UCSD-AML1 (cell line): Measurements from ENCODE around the gene VPS8.

Source experiments
- DNase-seq: peaks from one replicate; lab custom pipeline; 2025; ENCODE audit not compliant: unreplicated experiment; lab: John Stamatoyannopoulos, UW

The VPS8 gene, protein sequence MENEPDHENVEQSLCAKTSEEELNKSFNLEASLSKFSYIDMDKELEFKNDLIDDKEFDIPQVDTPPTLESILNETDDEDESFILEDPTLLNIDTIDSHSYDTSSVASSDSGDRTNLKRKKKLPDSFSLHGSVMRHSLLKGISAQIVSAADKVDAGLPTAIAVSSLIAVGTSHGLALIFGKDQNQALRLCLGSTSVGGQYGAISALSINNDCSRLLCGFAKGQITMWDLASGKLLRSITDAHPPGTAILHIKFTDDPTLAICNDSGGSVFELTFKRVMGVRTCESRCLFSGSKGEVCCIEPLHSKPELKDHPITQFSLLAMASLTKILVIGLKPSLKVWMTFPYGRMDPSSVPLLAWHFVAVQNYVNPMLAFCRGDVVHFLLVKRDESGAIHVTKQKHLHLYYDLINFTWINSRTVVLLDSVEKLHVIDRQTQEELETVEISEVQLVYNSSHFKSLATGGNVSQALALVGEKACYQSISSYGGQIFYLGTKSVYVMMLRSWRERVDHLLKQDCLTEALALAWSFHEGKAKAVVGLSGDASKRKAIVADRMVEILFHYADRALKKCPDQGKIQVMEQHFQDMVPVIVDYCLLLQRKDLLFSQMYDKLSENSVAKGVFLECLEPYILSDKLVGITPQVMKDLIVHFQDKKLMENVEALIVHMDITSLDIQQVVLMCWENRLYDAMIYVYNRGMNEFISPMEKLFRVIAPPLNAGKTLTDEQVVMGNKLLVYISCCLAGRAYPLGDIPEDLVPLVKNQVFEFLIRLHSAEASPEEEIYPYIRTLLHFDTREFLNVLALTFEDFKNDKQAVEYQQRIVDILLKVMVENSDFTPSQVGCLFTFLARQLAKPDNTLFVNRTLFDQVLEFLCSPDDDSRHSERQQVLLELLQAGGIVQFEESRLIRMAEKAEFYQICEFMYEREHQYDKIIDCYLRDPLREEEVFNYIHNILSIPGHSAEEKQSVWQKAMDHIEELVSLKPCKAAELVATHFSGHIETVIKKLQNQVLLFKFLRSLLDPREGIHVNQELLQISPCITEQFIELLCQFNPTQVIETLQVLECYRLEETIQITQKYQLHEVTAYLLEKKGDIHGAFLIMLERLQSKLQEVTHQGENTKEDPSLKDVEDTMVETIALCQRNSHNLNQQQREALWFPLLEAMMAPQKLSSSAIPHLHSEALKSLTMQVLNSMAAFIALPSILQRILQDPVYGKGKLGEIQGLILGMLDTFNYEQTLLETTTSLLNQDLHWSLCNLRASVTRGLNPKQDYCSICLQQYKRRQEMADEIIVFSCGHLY (N-terminal part only)

DNA sequence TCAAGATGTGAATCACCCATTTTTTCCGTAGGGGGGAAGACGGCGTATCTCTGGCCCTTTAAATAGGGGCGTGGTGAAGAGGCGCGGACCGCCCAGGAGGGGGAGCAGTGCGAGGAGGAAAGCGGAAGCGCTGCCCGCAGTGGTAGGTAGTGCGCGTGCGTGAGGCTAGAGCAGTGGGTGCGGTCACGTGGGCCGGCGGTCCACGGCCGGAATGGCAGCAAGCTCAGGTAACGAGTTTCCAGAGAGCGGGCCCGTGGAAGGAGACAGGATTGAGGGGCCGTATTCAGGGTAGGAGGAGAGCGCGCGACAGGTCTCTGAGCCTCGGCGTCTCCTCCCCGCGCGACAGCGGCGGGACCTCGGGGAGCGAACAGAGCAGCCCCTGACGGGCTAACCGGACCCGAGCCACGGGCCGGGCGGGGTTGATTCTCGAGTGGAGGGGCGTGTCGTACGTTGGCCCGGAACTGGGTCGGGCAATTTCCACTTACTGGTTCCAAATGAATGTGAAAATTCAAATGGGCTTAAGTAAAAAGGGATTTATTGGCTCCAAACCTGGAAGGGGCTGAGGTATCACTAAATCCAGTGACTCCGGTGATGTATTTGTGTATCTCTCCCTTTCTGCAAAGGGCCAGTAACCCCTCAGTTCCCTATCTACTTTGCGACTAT, at the start of gene VPS8:
Gene VPS8, plus strand, starts transcription at position 168 of the 663 bp plus-strand sequence. CDS start 12,467 bp downstream, outside the sequence.
- DNase-seq = peak; percentile 96

DNA sequence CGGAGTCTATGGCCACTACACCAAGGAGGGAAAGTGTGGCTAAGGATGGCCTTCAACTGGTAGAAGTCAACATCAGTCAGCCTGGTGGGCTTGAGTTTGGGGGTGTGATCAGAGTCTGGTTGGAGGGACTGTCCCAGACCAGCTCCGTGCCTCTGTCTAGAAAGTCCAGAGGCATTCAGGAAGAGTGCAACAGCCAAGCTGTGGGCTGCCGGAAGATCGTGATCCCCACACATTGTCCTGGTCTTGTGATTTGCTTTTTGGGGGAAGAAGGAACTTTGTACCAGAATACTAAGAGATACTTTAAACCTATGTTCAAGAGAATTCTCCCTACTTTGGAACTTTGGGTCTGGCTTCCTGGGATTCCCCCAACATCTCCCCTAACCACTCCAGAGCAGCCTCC, 47.8 kb upstream of the VPS8 start:
- no peak for DNase-seq

DNA sequence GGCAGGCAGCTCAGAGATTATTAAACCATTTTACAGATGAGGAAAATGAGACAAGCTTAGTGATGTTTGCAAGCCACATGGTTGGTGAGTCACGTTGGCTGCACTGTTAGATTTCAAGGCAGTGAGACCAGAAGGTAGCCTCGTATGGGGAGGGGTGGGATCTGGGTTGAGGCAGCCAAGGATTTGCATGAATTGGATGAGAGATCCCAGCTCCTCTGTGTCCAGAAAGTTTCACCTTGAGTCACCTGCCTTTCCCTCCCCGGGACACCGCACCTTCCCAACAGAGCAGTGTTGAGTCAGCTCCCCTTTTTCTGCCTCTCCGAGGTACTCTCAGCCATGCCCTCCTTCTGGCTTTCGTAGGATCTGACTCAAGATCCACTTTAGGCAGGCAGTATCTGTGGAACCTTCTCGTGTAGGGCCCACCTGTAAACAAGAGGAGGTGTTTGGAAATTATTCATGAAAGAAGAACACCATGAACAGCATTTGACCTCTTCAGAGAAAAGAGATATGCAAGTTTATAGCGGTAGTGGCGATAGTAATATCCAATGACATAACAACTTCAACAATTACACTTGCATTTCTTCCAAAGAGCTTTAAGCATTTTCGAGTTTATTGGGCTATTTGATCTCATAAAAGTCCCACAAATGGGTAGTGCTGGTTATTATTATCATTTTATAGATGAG, 46.8 kb upstream of the VPS8 start:
- no peak for DNase-seq

DNA sequence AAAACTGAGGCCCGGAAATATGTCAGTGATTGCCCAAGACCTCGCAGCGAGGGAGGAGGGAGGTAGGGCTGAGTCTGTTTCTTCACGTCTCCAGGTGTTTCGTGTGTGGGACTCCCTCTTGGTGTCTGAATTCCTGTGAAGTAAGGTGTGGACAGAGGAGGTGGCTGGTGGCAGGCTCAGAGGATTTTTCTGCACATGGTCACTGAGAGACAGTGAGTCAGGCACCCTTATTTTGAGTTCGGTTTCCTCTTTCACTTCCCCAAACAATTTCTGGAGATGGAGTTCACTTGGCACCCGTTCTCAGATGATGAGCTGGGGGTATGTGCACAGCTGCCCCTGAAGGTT, 46.3 kb upstream of the VPS8 start:
- DNase-seq = no peak

DNA sequence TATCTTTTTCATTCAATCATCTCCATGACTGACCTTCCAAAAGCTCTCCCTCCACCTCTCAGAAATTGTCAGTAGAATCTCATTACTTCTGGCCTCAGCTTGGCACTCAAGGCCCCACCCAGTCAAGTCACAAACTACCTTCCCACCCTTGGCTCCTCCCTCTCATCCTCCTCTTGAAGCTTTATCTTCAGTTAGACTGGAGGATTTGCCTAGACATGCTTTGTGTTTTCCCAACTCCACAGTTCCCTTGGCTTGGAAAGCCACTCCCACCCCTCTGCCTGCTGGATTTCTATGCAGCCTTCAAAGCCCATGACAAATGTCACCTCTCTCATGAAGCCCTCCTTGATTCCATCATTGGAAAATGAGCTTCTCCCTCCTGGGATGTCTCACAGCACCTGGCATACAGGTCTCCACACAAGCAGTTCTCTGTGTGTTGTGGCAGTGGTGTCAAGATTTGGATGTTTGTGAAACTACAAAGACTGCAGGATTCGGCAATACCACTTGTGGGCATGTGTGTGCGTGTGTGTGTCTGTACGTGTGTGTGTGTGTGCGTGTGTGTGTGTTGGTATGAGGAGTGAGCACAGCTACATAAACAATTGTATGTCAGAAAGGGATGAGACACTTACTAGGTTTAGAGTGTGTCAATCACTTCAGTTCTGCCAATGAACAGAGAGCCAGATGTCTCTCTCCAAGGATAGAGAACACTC, 45.3 kb upstream of the VPS8 start:
- DNase-seq = no peak

DNA sequence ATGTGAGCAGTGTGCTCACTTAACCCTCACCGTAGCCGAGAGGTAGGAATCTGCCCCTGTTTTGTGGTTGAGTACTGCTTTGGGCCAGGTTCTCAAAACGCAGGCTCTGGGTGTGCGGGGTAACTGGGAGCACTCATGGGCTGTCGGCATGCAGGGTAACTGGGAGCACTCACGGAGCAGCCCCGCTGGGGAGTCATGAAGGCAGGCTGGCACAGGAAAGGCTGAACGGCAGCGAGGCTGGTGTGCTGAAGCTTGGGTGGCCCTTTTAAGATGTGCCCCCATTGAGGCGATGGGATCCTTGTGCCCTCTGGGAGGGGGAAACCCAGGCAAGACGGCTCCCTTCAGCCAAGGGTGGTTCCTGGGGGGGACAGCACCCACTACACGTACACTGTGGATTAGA, 44.6 kb upstream of the VPS8 start:
- no peak for DNase-seq

DNA sequence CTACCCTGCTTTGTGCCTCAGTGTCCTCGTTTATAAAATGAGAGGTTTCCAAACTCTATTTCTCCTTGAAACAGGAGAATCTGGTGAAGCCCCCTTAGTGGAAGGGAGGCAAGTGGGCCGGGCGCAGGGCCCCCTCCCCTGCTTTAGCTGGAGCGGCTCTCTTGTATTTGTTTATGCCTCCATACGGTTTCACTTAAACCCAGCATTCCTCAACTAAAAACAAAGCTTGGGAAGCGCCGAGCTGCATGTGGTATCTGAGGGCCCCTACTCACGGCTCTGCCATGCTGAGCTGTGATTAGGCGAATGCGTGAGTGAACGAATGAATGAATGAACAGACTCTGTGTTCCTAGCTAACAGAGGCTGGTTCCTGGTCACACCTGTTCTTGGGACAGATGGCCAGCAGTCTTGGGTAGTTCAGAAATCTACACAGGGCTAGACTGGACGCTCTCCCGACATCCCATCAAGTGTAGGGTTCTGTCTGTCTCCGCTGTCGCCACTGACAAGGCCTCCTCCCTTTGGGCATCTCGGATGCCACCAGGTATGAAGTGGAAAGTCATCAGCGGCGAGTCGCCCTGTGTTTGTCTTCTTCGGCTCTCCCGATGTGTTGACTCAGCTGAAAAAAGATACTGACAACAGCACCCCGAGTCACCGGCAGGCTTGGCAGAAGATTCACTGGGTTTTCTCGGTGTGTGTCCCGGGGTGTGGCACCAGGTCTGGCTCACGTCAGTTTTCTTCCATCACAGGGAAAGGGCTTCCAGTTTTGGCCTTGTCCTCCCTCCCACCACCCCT, 42.4 kb upstream of the VPS8 start:
- no peak for DNase-seq

DNA sequence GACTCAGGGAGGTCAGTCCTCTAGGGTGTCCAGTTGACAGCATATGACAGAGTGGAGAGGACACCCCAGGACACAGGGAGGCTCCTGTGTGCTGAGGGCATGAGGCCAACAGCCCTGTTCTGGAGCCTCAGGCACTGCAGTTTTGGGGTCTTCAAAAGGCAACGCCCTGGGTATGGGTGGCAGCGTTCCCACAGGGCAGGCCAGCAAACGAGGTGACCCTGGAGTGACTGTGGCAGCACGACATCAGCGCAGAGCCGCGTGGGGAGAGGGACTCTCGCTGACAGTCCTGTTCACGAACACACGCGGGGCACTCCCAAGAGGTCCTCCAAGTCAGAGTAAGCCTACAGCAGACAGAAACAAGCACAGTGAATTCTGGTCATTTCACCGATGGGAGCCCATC, 41.4 kb upstream of the VPS8 start:
- no peak for DNase-seq

DNA sequence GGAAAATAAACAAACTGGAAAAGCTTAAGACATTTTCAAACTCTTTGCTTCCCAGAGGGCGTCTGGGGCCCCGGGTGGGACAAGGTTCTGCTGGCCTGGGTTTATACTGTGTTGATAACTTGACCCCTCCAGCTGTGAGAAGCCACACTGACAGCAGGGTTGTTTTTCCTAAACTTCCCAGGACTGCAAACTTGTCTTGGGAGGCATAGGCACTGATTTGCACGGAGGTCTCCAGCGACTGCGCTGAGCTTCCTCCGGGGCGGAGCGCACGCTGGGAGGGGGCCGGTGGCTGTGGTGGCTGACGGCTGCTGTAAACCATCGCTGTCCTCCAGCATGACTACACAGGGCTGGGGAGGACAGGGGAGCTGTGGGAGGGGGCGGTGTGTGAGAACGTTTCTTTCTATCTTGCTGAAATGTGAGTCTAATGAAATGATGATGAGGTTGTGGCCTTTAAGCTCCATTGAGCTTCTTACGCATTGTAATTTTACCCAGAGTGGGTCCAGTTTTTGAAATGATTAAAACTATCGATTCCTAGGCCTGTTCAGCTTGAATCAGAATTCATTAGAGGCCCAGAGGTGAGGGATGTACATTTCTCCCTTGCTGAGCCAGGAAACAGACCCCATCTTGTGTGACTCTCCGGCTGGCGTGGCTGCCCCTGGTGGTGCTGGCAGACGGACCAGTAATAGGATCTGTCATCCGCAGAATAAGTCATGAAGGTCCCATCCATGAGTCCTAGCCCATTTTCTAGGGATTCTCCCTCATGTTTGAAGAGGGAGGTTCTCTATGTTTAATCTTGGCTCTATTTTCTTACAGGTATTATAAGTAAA, 40.5 kb upstream of the VPS8 start:
- DNase-seq = no peak

DNA sequence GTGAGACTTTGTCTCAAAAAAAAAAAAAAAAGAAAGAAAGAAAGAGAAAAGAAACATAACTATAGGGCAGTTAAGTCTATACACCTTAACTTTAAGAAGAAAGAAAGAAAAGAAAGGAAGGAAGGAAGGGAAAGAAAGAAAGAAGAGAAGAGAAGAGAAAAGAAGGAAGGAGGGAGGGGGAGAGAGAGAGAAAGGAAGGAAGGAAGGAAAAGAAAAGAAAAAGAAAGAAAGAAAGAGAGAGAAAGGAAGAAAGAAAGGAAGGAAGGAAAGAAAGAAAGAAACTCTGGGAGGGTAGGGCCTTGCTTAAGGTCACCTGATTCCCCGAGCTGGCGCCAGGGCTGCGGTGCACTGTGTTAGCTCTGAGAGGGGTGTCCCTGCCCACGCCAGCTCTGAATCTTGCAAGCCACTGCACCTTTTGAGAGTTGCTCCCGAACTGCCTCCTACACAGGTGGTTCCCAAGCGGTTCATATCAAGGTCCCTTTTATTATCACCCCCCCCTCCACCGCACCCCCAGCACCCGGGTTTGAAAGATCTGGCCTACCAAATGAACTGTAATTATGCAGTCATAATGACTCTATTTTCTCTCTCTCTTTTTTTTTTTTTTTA, 39.2 kb upstream of the VPS8 start:
- DNase-seq = no peak

DNA sequence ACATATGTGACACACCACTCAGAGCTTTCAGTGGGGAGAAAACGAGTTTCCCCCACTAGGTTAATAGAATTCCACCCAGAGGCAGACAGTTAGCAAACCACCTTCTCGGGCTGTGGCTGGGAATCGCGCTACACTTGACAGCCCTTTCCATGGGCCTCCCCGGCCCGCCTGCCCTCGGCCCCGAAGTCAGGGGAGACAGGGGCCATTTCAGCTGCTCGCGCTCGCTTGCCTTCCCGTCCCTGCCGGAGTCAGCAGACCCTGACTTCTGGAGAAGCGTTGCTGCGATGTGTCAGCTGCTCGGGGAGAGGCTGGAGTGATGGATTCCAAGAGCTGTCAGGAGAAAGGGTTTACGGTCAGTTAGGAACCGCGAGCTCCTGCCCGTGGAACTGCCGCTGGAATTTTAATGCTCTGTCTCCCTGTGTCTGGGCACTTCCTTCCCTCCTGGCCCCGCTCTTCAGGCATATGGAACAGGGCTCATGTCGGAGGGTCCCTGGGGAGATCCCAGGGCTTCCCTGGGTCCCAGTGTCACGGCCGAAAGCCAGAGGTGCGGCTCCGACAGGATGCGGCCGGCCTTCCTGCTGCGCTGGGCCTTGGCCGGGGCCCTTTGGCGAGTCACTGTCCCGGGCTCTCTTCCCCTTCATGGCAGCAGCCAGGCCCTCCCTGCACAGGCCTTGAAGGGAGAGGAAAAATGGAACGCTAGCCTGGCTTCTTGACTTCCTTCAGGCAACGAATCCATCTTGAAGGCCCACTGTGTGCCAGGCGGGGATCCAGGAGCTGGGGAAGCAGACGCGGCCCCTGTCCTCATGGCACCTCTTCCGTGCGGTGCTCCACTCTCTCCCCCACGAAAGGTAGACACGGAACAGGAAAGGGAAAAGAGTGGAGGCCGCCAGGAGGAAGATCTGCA, 38.4 kb upstream of the VPS8 start:
- no peak for DNase-seq

DNA sequence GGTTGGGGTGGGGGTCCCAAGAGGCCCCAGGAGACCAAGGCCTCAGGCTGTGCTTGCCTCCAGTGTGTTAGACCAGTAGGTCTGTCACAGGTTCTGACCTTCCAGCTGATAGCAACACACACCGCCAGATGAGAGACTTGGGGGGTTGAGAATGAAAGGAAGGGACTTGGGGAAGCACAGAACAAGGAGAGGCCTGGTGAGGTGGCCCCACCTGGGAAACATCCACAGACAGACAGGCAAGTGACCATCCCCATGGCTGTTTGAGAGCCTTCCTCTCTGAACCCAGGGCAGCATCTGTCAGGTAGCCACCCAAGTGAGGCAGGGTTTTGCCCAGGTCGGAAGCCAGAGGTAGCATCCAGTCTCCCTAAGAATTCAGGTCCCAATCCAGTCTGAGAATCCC, 35.0 kb upstream of the VPS8 start:
- DNase-seq = no peak

DNA sequence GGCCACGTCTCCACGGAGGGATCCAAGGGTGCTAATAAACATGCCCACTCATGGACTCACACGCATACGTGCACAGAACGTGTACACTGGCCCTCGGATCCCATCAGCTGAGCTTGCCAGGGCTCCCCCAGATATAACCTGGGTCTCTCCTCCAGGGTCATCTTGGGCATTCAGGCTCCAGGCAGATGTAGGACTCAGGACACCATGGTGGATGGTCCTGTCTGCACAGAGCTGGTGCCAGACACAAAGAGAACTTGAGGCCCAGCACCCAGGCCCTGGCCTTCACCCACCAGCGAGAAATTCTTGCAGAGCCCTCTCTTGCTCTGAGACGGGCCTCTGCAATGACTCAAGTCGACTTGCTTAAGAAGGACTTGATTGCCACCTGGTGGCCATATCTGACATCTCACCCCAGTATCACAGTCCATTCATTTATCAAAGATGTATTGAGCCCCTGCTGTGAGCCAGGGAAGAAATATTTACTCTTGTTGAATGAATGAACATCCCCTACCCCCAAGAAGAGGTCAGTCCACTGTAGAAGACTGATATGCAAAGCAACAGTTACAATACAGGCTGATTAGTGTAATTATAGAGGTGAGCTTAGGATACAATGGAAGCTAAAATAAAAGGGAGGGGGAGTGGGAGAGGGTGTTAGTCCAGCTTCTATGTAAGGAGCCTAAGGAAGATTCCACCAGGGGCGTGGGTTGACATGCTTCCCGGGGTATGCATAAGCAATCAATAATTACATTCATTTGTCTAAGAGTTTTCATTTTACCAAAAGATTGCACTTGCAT, 34.2 kb upstream of the VPS8 start:
- peak; percentile 72 for DNase-seq

DNA sequence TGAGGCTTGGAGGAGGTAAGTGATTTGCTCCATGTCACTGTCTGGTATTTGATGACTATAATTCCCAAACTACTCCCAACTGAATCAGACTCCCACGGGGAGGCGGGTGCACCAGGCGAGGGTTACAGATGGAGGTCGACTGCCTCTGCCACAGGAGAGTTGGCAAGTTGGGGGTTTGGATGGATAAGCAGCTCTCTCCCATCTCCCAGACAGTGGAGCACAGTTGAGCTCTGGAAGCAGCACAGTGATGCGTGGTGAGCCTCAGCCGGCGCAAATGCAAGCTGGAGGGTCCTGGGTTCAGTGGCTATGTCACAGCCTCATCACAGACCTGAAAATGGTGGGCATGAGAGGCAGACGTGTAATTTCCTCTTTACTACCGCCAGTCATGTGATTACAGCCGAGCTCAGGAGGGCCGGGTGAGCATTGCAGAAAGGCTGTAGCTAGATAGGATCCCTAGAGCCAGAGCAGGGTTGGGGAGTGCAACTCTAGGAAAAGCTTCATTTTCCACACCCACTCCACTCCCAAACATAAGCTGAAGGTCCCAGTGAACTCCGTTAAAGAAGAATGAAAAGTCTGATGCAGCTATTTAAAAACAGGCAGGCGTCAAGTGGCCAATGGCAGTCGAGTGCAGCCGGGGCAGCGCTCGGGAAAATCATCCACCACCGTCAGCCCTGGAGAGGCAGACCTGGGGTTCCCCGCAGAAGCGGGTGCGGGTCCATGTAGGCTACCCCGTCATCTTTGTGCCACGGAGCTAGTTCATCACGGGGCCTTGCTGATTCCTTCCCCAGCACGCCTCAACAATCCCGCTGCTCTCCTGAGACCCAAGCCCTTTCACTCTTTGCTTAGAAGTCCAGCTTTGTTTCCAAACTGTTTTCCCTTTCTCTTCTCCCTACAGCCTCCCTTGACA, 33.3 kb upstream of the VPS8 start:
- no peak for DNase-seq

DNA sequence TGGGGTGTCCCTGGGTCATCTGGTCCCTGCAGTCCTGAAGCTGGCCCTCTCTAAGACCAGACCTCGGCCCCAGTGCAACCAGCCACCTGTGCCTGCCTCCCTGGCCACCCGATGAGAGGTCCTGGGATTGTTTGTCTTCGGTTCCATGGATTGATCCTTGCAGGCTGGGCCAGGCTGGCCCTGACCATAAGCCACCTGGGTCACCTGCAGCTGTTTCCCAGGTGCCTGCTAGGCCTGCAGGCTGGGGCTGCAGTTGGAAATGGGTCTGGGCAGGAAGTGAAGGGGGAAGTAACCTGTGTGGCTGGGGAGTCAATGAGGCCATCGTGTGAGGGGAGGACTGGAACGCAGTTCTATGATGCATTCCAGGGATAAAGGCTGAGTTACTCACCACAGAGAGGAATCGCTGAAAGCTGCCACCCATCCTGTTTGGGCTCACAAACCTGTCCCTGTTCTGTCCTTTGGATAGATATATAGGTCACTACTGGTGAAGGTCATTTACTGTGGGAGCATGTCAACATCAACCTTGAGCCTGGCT, 30.9 kb upstream of the VPS8 start:
- DNase-seq = no peak
